ENCODE data around the gene AEBP1.

DNA sequence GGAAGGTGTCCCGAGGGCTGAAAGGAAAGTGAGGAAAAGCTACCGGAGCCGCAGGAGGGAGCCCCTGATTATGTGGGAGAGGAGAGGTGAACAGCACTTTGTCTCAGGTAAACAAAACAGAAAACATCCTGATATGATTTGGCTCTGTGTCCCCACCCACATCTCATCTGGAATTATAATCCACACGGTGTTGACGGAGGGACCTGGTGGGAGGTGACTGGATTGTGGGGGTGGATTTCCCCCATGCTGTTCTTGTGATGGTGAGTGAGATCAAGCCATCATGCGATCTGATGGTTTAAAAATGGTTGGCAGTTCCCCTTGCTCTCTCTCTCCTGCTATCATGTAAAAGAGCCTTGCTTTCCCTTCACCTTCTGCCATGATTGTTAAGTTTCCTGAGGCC is 16.2 kb downstream of the AEBP1 start:
- TF ChIP-seq, protein P1, sequence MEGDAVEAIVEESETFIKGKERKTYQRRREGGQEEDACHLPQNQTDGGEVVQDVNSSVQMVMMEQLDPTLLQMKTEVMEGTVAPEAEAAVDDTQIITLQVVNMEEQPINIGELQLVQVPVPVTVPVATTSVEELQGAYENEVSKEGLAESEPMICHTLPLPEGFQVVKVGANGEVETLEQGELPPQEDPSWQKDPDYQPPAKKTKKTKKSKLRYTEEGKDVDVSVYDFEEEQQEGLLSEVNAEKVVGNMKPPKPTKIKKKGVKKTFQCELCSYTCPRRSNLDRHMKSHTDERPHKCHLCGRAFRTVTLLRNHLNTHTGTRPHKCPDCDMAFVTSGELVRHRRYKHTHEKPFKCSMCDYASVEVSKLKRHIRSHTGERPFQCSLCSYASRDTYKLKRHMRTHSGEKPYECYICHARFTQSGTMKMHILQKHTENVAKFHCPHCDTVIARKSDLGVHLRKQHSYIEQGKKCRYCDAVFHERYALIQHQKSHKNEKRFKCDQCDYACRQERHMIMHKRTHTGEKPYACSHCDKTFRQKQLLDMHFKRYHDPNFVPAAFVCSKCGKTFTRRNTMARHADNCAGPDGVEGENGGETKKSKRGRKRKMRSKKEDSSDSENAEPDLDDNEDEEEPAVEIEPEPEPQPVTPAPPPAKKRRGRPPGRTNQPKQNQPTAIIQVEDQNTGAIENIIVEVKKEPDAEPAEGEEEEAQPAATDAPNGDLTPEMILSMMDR (conservative IDR thresholded peaks at IDR 0.05; ENCODE audit: low read depth, low read length): no peak
- no peak for TF ChIP-seq EZH2 (IDR thresholded peaks at IDR 0.05; ENCODE audit: borderline replicate concordance, low read depth, low read length, poor library complexity, severe bottlenecking)

Measured in A673 (cell line).